HG03064 (cell line): ENCODE results near the gene GLIS1.

Experiments
- ATAC-seq: cut with Tn5 transposase; IDR thresholded peaks from one replicate; pipeline ENCODE4 v1.9.1; 2021; ENCODE audit warnings: low read depth; ENCODE audit not compliant: unreplicated experiment

The GLIS1 gene

DNA sequence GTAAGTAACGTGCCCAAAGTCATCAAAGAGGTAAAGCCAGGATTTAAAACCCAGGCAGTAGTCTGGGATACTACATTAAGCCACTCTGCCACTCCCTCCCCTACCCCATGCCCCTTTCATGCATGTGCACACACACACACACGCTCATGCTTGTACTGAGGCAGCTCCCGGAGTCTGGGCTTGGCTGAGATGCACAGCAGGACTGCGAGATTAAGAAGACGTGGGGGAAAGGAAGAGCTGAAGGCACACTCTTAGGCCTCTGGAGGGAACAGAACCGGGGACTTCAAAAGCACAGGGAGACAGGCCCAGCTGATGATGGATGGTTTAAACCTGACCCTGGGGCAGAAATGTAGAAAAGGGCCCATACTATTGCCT is 98.3 kb downstream of the GLIS1 start:
- ATAC-seq: no peak

DNA sequence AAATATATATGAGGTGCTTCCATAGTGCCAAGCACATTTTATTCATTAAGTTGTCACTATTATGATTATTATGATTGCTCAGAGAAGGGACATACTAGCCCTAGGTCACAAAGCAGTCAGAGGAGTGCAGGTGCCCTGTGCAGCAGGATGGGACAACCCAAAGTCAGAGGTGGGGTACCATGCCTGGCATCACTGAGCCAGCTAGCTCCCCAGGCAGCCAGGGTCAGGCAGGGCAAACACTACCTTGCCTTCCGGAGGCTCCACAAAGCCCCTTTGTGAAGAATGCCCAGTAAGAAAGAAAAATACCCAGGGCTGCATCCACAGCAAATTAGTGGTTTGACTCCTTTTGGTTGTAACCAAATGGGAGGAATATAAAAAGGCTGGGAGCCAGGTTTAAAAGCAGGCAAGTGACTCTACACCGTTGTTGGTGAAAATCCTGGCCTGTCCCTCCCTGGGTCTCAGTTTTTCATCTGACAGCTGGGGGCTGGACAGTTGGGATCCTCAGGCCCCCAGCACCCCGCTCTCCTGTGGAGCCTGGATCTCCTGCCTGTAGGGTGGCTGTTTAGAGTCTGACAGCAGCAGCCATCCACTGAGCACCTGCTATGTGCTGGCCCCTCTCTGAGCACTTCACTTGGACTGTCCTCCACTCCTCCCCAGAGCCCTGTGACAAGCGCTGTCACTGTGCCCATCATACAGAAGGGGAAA is 98.8 kb downstream of the GLIS1 start:
- no peak for ATAC-seq

DNA sequence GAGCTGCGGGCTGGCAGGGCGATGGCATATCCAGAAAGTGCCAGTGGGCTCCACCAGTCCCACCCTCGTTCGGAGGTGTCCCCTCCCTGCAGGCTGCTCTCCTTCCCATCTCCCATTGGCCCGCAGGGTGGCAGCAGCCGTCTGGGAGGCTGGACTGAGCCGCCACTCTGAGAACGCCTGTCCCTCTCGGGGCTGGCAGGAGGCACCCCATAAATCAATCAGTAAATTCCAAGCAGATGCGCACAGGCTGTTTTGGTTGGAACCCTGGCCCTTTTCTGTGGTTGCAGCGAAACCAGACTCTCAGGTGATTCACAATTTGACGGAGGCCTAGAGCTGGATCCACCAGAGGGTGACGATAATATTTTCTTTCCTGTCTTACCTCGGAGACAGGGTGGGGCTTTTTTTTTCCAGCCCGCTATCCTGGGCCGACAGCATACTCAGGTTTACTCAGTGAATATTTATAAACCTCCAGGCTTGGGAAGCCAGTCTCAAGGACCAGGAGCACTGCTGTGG is 99.7 kb downstream of the GLIS1 start:
- ATAC-seq: no peak

DNA sequence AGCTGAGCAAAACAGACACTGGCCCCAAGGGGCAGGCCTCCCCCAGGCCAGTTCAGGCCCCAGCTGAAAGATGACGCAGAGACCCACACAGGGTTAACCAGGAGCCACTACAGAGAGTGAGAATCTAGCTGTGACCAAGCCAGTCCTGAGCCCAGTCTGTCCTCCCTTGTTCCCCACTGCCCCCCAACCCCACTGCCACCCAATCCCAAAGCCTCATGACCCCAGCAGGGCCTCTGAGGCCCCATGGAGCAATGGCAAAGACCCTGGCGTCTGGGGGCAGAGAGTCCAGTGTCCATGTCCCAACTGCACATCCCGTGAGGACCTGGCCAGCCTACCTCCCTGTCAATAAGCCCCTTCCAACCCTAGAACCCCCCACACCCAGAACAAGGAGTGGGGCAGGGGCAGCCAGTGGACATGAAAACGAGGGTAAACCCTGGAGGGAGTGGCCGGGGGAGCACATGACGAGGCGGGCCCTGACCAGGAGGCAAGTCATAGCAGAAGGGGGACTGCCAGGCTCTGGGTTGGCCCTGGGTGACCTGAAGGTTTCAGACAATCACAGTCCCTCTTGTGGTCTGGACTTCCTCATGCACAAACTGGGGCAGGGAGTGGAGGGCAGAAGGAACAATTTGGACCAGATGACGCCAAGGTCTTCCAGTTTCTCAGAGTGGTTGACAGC is 100.5 kb downstream of the GLIS1 start:
- no peak for ATAC-seq

DNA sequence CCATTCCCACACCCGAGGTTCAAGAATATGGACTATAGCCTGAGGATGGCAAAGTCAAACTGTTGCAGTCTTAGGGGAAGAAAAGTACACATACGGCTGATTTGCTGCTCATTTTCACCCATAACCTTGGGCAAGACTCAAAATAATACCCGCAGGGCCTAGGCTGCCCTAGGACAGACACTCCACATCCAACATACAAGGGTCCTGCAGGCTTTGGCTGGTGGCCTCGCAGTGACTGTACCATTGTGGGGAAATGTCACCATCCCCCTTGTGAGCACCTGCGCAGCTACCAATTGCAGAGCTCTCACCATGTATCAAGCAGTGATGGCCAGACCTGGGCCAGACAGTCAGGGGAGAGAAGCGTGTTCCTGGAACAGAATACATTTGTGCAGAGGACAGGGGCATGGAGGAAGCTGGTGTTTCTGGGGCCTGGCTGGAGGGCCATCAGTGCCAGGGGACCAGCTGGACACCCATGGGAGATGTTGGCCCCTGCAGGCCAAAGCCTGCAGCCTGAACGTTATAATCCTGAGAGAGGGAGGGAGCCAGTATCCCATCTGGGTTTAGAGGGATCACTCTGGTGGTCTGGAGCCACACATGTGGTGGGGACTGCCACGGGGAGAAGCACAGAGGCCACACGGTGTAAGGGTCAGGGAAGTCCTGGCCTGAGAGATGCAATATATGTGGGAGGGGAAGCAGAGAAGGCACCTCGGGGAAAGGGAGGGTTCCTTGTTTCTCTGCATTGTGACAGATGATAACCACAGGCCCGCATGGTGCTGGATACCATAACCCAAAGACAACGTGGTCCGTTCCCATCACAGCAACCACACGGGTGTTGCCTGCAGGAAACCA is 101.2 kb downstream of the GLIS1 start:
- ATAC-seq: no peak

DNA sequence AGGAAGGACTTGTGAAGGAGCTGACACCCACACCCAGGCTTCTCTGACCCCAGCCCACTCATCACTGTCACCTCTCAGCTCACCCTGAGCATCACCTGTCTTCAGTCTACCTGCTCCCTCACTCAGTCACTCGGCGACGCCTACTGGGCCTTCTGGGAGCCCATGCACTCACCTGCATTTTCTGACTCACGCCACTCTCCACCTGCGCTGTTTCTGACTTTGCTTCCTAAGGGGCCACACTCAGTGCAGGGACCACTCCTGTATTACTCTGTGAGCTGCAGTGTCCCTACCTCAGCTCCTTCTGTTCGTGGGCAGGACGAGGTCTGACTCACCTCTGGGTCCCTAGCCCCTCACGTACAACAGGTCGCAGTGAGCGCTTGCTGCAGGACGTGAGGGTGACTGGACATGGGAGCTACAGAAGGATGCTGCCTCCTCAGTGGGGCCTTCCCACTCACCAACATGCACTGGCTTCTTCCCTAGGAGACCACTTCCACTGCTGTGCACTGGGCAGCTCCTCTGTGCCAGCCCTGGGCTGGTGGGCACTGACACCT is 102.3 kb downstream of the GLIS1 start:
- no peak for ATAC-seq

DNA sequence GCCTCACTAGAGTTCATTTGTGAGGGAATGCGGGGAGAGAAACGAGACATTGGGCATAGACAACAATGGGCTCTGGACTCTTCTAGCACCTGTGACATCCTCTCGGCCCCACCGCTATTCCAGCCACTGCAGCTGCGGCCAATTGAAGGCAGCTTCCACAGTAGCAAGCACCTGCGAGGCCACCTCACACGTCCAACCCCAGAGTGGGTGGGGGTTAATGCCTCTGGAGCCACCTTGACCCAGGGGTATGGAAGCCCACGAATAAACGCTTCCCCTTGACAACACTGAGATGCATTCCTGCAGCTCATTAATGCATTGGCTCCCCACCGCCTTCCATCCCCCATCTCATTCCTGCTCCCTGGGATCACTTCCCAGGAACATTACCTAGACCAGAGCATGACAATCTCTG is 104.4 kb downstream of the GLIS1 start:
- no peak for ATAC-seq

DNA sequence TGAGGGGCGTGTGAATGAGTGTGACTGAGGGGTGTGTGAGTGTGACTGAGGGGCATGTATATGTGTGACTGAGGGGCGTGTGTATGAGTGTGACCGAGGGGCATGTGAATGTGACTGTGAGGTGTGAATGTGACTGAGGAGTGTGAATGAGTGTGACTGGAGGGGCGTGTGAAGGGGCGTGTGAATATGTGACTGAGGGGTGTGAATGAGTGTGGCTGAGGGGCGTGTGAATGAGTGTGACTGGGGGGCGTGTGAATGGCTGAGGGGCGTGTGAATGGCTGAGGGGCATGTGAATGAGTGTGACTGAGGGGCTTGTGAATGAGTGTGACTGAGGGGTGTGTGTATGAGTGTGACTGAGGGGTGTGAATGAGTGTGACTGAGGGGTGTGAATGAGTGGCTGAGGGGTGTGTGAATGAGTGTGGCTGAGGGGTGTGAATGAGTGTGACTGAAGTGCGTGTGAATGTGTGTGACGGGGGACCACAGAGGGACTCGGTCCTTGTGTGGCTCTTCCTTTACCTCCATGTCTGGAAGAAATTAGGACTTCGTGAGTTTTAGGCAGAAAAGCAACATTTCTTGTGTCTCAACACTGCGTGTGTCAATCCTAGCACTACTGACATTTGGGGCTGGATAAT is 105.8 kb downstream of the GLIS1 start:
- ATAC-seq: no peak

DNA sequence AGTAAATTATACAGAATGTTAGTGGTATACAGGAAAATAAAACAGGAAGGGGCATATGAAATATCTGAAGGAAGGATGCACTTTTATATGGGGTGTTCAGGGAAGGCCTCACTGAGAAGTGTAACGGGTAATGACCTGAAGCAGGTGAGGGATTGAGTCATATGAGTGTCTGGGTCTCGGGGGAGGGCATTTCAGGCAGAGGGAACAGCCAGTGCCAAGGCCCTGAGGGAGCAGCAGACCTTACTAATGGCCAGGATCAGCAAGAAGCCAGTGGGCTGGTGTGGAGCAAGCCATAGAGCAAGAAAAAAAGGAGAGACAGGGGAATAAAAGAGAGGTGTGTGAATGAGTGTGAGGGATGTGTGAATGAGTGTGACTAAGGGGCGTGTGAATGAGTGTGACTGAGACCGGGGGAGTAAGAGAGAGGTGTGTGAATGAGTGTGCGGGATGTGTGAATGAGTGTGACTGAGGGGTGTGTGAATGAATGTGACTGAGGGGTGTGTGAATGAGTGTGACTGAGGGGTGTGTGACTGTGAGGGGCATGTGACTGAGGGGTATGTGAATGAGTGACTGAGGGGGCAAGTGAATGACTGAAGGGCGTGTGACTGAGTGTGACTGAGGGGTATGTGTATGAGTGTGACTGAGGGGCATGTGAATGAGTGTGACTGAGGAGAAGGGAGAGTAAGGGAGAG is 107.2 kb downstream of the GLIS1 start:
- ATAC-seq: no peak

DNA sequence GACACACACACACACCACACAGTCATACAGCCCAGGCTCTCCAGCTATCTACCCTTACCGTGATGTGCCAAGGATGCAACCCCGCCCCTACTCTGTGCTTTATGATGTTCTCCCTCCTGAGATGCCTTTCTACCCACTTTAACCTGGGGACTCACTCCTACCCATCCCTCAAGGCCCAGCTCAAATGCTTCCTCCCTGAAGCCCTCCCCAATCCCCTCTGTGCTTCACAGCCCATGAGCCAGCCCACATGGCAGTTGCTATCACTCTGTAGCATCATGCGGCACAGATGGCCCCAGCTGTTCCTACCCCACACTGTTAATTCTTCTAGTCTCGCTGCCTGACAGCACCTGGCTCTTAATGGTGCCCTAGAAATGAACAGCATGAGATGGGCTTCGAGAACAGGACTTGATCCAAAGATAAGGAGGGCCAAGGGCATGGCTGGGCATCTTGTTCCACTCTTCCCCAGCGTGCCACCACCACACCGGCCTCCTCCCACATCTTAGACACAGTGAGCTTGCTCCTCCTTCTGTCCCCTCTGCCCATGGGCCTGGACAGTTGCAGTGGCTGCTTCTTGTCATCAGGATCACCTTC is 109.8 kb downstream of the GLIS1 start:
- ATAC-seq: no peak

DNA sequence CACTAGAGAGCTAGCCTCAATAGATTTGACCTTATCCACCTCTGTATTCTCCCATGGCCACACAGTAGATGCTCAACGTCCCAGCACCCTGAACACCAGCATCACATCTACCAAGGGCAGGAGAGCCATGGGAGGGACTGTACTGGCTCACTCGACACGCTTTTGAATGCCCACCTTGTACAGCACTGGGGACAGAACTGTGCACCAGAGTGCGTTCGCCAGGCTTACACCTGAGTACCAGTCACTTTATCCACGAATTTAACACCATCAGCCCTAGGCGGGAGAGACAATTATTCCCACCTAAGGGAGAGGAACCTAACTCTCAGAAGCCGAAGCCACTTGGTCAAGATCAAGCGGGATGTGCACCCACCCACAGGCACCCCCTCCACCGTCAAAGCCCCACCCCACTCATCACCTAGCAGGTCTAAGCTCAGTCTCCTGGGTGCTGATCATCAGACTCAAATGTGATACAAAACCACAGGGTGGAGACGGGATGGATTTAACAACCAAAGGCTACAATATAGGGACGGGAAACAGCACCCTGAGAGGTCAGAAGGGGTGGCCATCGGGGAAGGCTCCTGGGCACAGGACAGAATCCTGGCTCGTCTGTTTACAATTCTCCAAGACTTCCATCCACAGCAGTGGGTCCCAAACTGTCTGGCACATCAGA is 110.5 kb downstream of the GLIS1 start:
- ATAC-seq: no peak

DNA sequence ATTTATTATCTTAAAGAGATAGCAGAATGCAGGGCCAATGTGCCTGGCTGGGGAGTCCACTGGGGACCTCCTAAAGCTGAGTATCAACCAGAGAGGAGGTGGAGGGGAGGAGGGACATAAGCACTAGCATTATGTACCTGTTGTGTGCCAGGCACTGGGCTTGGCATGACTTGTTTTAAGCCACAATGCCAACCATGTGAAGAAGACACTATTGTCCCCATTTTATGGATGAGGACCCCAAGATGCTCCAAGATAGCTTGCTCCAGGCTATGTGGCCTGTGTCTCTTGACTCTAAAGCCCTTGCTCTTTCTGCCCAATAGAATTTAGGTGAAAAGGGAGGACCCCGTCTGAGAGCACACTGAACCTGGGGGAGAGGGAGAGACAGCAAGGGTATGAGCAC is 111.3 kb downstream of the GLIS1 start:
- ATAC-seq: no peak

DNA sequence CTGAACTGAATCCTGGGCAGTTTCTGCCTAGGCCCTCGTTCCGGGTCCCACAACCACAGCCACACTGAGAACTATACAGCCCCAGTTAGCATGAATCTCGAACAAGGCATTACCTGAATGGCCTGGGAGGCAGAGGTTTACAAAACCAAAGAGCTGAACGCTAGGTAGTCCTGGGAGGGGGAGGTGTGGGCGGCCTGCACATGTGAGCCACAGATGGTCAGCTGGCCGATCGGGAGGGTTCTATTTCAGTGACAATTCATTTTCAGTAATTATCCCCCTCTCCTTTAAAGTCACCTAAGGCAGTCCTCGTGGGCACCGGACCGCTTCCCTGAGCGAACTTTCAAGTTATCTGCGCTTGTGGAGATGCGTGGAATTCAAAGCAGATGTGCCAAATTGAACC is 111.9 kb downstream of the GLIS1 start:
- ATAC-seq: no peak

DNA sequence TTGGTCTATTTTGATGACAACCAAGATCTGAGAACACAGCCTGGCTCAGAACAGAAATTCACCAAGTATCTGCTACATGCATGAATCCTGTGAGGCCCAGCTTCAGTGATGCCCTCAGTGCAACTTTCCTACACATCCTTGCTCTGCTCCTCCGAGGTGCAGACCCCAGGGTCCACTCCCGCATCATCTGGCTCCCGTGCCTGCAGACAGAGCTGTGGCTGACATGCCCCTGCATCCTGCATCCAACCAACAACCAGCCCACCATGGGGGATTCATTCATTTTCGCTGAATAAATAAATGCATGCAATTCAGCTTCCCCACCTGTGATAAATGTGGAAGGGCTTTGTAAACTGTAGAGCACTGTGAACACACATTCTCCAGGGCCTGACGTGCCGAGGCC is 112.3 kb downstream of the GLIS1 start:
- ATAC-seq: no peak

DNA sequence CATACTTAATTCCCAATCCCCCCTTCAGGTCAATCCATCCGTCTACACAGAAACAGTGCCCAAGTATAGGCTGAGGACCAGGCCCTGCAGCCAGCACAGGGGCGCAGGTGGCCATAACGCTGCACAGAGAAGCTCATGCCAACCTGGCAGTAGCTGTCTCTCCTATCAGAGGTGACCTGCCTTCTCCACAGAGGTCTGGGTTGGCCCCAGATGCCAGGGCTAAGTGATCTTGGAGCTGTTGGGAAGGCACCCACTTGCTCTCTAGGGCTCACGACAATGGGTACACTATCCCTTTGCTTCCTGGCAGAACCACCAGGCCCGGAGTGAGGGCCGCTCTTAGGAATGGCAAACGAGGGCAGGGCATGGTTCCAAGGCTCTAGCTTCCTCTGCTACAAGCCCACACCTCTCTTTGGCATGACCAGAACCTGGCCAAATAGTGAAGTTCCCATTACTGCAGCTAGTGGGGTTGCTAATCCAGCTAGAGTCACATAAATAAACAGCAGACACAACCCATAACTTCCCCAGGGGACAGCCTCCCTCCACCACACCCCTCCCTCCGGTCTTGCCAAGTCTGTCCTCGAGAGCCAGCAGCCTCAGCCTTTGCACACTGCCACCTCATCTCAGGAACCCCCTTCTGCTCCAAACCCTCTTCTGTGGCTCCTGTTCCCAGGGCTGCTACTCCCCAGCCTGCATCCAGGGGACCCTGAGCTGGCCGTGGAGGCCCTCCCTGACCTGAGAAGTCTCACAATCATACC is 113.0 kb downstream of the GLIS1 start:
- no peak for ATAC-seq

DNA sequence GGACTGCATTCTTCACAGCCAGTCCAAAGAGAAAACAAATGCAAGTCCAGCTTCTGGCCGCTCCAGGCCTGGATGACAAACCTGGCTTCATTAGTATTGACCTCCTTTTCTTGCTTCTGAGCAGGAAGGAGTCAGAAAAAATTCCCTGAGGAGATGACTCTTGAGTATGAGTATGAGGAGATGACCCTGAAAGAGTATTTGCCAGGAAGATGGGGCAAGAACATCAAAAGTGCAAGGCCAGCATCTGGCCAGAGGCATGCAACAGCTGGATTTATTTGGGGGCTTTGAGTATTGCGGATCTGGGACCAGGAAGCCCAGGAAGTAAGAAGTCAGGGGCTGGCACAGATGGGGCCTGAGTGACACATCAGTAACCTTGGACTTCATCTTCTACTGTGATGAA is 113.9 kb downstream of the GLIS1 start:
- ATAC-seq: no peak

DNA sequence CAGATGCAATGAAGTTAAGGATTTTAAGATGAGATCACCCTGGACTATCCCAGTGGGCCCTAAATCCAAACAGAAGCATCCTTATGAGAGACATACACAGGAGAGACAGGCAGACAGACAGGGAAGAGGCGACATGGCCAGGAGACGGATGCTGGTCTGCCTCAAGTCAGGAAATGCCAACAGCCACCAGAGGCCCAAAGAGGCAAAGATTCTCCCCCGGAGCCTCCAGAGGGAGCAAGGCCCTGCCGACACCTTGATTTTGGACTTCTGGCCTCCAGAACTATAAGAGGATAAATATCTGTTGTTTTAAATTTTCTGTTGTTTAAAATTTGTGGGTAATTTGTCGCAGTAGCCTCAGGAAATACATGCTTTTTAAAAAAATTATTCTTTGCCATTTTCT is 116.4 kb downstream of the GLIS1 start:
- no peak for ATAC-seq

DNA sequence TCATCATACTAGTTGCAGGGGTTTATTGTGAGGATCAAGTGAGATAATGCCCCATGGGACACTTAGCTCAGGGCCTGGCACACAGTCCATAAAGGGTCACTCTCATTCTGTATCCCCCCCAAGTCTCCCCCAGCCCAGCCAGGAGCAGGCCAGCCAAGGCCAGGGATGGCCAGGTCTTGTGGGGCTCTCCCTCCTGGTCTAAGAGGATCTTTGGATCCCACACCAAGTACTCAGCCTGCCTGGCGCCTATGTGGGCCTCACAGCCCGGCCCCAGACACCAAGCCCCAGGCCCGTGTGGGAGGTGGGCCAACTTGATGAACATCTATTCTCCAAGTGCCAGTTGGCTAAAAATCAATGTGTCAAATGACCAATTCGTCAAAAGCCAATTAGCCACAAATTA is 117.8 kb downstream of the GLIS1 start:
- no peak for ATAC-seq
